WI38 (cell line): ENCODE results near the gene REX1BD.

ENCODE experiments used
- H3K4me3 ChIP-seq: 2 replicates; pipeline ENCODE4 v1.5.1; 2011; ENCODE audit warnings: low read depth, mild to moderate bottlenecking, control low read depth, low read length
- TF ChIP-seq, protein P1 (sequence below): IDR thresholded peaks from 2 replicates; pipeline ENCODE4 v1.5.1; 2012; ENCODE audit warnings: low read depth, mild to moderate bottlenecking, control low read depth, low read length

REX1BD gene

DNA sequence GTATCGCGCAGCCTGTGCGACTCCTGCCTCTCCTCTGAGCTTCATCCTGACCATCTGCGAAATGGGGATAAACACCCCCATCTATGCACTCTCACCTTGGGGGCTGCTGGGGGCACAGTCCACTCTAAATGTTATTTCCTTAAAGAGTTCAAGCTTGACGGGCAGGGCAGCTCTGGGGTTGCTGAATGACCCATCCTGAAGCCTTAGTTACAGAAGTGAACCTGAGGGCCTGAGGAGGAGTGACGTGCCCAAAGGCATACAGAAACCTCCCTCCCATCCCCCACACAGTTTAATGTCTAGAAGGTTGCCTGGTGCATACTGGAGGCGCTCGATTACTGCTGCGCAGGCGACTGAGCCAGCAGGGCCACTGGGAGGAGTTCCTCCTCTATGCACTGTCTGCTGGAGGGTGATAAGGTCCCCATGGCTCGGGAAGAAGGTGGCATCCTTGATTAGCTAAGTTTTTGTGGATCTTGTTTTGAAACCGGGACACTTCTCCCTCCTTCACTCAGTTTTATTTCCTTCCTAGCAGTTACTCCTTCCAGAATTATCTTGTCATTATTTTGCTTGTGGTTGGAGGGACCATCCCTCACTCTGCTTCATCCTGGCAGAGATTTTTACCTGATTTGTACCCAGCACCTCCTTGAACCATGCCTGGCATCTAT lies 44.7 kb upstream of the REX1BD start:
- TF ChIP-seq, protein P1, sequence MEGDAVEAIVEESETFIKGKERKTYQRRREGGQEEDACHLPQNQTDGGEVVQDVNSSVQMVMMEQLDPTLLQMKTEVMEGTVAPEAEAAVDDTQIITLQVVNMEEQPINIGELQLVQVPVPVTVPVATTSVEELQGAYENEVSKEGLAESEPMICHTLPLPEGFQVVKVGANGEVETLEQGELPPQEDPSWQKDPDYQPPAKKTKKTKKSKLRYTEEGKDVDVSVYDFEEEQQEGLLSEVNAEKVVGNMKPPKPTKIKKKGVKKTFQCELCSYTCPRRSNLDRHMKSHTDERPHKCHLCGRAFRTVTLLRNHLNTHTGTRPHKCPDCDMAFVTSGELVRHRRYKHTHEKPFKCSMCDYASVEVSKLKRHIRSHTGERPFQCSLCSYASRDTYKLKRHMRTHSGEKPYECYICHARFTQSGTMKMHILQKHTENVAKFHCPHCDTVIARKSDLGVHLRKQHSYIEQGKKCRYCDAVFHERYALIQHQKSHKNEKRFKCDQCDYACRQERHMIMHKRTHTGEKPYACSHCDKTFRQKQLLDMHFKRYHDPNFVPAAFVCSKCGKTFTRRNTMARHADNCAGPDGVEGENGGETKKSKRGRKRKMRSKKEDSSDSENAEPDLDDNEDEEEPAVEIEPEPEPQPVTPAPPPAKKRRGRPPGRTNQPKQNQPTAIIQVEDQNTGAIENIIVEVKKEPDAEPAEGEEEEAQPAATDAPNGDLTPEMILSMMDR: no peak
- peak overlapping the region; percentile 51 for H3K4me3 ChIP-seq

DNA sequence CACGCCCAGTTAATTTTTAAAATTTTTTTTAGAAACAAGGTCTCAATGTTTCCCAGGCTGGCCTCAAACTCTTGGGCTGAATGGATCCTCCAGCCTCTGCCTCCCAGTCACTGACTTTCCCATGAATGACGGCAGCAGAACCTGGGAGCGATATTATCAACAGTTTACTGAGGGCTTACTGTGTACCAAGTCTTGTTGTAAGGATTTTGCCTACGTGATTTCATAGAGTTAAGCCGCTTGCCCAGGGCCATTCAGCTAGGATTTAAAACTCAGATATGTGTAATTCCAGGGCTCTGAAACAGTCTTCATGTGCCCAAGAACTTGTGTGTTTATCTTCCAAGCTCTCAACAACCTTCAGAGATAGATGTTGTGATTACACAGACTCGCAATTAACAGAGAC lies 37.0 kb upstream of the REX1BD start:
- TF ChIP-seq, protein P1: no peak
- no peak overlapping the region for H3K4me3 ChIP-seq

DNA sequence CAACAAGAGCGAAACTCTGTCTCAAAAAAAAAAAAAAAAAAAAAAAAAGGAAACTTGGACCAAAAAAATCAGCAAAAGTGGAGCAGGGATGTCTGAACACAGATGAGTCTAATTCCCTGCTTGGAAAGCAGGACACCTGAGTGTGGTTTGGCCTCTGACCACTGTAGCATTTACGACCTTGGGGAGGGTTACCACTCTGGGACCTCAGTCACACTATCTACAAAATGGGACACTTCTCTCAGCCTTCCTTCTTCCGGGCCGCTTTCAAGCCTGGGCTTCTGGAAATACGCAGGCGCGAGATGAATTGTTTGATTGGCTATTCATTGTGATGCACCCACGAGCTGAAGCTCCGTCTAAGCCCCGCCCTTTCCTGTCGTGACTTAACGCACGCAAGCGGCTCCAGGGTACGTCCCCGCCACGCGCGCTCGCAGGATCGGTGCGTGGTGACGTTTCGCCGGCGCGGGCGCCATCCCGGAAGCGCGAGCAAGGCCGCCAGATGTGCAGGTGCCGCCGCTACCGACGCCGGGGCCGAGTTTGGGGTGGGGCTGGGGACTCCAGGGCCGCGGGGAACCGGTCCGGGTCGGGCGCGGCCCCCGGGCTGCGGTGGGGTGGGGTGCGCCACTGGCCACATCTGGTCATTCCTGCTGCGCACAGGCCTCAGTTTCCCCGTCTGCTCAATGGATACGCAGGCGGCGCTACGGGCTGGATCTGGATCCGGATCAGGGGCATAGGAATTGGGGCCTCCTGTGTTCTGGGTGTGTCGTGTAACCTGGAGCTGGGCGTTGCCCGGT lies 31.0 kb upstream of the REX1BD start, which contains the start of gene KXD1:
Gene KXD1 (plus strand): TSS at position 460 of the 791 bp plus-strand sequence. CDS start 4,187 bp downstream, outside the sequence.
- TF ChIP-seq, protein P1: no peak
- H3K4me3 ChIP-seq: peak within 1 kb of the TSS; percentile 99

DNA sequence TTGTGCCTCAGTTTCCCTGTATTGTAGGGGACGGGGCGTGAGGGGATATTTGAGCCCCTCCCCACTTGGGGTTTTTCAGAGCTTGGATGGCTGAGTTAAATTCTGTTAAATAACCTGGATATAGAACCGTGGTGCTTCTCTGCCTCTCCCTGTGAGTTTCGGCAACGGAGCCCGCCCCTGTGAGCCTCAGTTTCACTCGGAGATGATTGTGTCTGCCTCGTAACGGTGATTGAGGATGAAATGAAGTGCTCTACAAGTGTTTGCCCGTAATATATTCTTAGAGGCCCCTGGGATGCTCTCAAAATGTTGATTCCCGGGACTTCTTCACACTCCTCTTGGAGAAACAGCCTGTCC lies 30.4 kb upstream of the REX1BD start:
- TF ChIP-seq, protein P1: no peak
- peak overlapping the region; percentile 99 for H3K4me3 ChIP-seq

DNA sequence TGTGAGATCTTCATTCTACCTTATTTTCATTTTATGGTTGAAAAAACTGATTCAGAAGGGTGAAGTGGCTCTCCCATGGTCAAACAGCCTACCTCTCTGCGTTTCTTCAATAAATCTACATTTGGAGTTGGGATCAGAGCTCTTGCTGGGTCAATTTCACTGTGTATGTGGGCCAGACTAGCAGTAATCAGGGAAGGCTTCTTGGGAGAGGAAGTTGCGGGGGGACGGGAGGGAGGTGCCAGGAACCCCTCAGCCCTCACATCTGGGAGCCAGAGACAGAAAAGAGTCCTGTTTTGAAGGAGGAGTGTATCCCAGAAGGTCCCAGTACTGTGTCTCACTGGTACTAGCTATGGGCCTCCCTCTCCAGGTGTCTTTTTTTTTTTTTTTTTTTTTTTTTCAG lies 30.0 kb upstream of the REX1BD start:
- TF ChIP-seq, protein P1: no peak
- H3K4me3 ChIP-seq: peak overlapping the region; percentile 99

DNA sequence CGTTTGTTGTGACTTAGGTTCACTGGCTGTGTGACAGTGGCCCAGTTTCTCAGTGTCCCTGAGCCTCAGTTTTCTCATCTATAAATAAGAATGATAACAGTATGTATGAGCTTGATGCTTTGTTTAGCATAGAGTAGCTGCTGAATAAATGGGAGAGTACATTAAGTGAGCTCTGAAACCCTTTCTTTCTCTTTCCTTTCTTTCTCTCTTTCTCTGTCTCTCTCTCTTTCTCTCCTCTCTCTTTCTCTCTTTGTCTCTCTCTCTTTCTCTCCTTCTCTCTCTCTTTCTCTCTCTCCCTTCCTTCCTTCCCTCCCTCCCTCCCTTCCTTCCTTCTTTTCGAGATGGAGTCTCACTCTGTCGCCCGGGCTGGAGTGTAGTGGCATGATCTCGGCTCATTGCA lies 28.9 kb upstream of the REX1BD start:
- TF ChIP-seq, protein P1: no peak
- H3K4me3 ChIP-seq: no peak overlapping the region

DNA sequence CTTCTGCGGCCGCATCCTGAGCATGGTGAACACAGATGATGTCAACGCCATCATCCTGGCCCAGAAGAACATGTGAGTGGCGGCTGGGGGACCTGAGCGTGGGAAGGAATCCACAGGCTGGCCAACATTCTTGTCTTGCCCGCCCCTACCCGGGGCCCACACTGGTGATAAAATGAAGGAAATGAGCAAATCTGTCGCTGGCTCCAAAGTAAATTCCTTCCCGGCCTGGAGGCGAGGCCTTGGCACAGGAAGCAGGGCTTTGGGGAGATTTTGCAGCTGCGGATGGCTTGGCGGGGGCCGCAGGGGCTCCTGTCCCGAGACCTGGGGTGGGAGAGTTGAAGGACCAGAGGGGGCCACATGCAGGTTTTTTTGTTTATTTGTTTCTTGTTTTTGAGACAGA lies 26.5 kb upstream of the REX1BD start:
- H3K4me3 ChIP-seq: no peak overlapping the region
- TF ChIP-seq, protein P1: no peak
